NK-92 (cell line): ENCODE data around the gene PSMC3.

Source experiments
- DNase-seq: peaks from one replicate; lab custom pipeline; 2025; ENCODE audit not compliant: unreplicated experiment; lab: John Stamatoyannopoulos, UW

The PSMC3 gene

DNA sequence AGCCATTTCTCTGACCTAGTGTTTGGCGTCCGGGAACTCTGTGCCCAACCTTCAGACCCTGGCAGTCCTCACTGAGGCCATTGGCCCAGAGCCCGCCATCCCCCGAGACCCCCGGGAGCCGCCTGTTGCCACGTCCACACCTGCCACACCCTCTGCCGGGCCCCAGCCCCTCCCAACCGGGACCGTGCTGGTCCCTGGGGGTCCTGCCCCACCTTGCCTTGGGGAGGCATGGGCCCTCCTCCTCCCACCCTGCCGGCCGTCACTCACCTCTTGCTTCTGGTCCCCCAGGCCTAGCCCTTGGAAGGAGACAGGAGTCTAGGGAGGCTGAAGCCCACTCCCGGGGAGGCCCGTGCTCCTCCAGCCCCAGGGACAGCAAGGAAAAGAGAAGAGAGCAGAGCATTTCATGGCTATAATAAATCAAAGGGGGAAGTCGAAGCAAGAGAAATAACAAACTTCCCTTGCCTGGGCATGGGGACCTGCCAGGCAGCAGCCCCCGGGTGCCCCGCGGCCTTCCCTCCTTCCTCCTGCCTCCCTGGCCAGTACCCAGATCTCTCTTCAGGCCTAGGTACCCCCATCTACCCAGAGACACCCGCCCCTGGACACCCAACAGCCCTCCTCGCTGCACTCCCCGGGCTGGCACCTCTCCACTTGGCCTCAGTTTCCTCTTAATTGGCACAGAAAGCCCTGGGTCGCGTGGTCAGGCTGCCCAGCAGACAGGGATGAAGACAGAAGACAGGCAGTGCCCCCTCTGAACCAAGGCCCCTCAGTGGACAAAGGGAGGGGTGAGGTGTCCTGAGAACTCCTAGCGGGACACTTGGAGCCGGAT is 30.8 kb downstream of the PSMC3 start:
- DNase-seq, result no peak

GRCh38 chr11:47394322-47395222 is 31.7 kb downstream of the PSMC3 start:
- no peak for DNase-seq

GRCh38 chr11:47394050-47394321 is 32.3 kb downstream of the PSMC3 start:
- DNase-seq, result no peak

DNA sequence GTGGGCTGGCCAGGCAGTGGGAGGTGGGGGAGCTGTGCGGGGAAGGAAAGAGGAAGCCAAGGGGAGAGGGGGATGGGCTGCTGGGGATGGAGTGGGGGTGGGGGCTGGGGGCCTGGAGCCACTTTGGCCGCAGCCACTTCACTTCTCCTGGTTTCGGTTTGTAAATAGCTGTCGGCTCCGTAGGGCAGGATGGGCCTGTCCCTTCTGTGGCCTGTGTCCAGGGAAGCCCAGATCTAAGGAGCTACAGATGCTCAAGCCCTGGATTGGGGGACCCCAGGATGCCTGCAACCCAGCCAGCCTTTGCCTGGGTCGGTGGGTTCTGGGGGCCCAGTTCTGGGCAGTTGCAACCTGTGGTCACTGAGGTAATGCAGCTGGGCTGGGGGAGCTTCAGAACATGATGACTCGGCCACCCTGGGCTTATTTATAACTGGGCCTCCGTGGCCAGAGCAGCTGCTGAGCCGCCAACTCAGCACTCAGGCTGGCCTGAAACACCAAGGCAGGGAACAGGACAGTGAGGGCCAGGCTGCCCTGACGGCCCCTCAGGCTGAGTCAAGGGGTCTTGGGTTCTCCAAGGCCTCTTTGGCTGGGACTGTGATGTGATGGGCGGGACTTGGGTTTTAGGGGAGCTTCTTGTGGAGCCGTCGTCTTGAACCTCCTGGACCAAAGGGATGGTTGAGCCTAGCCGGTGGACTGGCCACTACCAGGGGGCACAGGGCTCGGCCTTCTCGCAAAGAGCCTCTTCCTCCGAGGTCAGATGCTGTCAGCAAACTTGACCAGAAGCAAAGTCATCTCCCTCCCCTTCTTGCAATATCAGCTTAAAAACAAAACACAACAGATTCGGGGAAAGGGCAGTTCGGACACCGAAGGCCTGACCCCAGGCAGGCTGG is 32.8 kb downstream of the PSMC3 start:
- DNase-seq, result no peak

DNA sequence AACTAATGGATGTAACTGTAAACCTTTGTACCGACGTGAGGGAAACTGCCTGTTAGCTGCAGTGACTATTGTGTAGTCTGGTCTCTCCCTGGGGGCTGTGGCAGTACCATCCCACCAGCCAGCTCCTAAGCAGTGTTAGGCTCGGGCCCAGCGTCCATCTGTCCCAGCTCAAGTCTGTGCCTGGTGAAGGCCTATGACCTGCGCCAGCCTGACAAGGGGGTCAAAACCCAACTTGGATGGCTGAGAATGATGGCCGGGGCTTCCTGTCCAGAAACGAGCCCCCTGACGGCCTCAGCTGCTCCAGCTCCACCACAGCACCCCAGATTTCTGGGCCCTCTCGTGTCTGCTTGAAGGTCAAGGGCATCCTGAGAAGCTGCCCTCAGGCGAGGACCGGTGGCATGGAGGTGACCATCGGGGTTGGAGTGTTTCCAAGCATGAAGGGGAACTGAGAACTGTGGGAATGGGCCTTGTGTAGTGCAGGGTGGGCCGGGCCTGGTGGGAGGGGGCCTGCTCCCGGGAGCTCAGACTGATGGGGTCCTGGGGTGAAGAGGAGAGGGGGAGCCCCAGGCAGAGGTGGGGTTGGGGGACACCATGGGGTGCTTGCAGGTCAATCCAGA is 33.6 kb downstream of the PSMC3 start:
- no peak for DNase-seq

DNA sequence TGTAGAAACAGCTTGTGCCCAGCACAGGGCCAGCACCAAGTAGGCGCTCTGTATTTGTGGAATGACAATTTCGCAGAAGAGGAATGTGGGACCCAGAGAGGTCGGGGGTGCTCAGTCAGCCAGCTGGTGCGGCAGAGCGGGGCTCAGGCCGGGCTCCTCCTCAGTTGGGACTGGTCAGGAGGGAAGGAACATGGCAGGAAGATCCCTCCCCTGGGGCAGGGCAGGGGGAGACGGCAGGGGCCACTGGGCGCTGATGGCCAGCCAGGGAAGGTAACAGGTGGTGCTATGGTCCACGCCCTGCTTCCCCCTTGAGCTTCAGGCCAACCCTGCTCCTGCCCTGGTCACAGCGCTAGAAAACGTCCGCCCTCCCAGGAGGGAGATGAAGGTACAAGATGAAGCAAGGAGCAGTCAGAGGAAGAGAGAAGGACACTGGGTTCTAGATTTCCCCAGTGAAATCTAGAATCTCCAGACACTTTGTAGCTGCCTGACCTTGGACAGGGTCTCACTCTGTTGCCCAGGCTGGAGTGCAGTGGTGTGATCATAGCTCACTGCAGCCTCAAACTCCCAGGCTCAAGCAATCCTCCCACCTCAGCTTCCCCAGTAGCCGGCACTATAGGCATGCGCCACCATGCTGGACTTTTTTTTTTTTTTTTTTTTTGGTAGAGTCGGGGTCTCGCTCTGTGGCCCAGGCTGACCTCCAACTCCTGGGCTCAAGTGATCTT is 34.4 kb downstream of the PSMC3 start:
- DNase-seq, result no peak

- DNase-seq, result no peak
These were observed 35.1 kb downstream of the PSMC3 start for GRCh38 chr11:47391077-47391583.

DNA sequence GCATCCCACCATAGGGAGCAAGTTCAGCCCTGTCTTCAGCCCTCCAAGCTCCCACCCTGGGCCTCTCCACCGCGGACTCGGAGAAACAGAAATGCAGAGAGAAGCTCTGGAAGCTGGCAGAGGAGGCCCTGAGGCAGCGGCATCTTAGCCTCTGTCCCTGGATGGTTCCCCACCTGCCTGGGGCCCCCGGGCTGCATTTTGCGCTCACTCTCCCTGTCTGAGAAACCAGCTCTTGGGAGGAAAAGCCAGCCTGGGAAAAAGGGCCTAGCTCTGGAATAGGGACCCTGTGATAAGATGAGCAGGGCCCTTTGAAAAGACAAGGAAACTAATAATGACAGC is 35.8 kb downstream of the PSMC3 start:
- no peak for DNase-seq

GRCh38 chr11:47389577-47390421 is 36.4 kb downstream of the PSMC3 start:
- no peak for DNase-seq

DNA sequence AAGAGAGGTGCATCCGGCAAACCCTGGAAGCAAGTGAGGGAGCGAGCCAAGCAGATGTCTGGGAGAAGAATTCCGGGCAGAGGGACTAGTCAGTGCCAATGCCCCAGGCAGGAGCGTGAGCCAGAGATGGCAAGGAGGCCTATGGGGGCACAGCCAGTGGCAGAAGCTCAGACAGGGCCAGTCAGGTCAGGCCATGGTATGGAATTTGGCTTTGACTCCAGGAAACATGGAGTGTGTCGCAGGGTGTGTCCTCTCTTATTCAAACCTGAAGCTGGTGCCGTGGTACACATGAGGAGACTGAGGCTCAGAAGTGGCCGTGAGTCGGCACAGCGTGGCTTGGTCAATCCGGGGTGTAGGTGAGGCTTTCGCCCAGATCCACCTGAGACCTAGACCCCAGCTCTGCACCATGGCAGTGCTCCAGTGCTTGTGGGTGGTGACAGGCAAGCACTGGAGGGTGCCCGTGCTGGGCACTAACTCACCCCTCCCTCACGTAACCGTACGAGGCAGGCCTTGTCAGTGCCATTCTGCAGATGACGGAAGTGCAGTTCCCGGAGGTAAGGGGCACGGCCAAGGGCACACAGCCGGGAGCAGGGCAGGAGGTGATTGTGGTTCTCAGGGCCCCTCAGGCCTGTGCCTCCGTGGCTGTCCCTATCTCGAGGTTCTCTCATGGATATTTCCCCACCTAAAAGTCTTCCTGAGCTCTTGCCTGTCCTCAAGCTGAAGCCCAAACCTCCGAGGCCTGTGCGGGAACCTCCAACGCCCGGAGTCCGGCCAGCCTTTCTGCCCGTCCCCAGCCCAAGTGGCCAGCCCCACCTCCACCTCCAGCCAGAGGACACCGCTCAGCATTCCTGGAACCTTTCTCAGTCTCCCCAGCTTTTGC is 37.3 kb downstream of the PSMC3 start:
- DNase-seq, result no peak

DNA sequence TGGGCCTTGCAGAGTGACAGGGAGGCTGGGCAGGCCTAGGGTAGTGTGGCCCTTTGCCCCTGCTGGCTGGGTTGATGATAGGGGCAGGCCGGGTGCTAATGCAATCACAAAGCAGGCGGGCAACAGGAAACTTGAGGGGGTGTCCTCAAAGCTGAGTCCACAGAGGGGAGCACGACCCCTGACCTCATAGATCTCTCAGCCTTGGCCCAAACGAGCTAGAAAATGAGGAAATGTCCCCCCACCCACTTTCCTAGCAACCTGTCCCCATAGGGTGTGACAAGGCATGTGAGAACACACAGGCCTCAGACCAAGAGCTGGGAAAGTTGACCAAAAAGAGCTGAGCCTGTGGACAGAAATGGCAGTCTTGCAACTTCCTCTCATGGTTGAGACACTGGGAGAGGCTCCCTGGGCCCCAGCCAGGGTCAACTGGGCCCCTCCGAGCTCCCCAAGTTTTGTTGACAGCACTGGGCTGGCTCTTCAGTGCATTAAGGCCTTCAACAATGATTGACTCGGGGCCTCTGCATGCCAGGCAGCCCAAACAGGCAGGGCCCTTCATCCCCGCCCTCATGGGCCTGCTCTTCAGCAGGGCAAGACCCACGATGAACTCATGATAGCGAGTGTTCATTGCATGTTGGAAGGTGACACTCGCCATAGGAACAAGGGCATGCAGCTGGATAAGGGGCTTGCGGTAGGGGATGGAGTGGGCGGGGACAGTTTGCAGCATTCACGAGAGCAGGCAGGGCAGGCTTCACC is 38.1 kb downstream of the PSMC3 start:
- no peak for DNase-seq

GRCh38 chr11:47384498-47384897 is 41.7 kb downstream of the PSMC3 start:
- no peak for DNase-seq

DNA sequence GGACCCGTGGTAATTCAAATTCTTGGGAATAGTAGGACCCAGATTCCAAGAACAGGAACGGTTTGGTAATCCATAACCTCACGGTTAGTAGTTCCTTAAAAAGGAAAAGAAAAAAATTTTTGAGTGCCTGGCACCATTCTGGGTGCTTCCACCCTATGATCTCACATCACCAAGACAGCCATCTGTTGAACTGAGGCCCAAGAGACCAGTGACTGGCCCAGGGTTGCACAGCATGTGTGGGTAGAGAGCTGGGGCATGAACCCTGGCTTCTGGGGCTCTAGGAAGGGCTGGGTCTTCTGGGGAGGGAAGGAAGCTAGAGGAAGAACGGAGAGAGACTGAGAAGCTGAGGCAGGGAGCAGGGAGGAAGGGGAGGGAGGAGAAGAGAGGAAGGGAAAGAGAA is 43.2 kb downstream of the PSMC3 start:
- DNase-seq, result no peak

DNA sequence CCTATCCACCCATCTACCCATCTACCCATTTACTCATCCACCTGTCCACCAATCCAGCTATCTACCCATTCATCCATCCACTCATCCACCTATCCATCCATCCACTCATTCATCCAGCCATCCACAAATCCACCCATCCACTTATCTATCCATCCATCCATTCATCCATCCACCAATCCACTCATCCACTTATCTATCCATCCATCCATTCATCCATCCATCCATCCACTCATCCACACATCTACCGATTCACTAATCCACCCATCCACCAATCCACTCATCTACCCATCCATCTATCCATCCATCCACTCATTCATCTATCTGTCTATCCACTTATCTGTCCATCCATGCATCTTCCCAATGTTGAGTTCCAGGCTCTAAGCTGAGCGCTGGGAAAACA is 46.2 kb downstream of the PSMC3 start:
- no peak for DNase-seq

DNA sequence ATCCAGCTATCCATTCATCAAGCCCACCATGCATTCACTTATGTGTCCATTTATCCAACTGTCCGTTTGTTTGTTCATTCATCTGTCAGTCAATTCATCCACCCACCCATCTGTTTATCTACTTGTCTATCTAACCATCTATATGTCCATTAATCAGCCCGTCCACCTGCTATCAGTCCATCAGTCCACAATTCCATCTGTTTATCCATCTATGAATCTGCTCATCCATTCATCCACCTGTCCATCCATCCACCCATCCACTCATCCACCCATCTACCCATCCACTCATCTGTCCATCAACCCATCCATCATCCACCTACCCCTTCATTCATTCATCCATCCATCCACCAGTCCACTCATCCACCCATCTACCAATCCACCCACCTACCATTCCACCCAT is 46.9 kb downstream of the PSMC3 start:
- no peak for DNase-seq

DNA sequence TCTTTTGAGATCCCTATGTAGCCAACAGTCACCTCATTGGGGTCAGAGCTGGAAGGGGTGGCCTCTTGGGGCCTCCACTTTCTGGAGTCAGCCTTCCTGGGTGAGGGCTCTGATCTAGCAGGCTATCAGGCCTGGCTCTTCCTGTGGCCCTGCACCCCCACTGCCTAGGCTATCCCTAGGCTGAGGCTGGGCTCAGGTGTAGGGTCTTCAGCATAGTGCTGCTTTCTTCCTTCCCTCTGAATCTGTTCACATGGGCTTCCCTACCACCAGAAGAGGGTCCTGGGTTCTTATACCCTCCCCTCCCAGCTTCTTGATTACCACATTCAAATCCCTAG is 47.4 kb downstream of the PSMC3 start:
- no peak for DNase-seq

DNA sequence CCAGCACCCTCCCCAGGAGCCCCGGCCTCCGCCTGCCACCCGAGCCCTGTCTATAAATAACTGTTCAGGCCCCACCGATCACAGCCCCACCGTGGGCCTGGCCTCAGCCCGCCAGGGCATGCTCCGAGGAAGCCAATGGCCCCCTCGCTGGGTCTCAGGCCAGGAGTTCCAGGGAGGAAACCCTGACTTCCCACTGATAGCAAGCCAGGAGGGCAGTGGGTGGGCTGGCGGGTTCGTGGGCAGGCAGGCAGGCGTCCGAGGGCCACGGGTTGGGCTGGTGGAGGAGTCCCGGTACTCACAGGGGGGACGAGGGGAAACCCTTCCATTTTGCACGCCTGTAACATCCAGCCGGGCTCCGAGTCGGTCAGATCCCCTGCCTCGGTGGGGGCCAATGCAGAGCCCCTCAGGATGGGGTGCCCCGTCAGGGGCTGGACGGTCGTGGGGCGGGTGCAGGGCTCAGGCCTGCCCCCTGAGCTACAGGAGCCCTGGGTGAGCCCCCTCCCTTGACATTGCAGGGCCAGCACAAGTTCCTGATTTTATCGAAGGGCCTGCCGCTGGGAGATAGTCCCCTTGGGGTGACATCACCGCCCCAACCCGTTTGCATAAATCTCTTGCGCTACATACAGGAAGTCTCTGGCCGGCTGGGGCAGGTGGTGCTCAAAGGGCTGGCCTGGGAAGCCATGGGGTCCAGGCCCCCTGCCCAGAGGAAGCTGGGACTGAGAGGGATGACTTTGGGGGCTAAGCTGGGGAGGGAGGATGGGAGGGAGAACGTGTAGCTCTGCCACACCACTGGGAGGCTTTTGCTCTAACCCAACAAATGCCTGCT is 48.0 kb downstream of the PSMC3 start, which contains the start of gene SPI1:
Gene SPI1 (minus strand): TSS at position 538 of the 826 bp plus-strand sequence. CDS start 194 bp downstream, at position 344.
- no peak for DNase-seq
